GM19395 (cell line): ENCODE measurements around the gene NFATC2.

Experiments used
- ATAC-seq: cut with Tn5 transposase; IDR thresholded peaks from one replicate; pipeline ENCODE4 v1.9.1; 2021; ENCODE audit warnings: mild to moderate bottlenecking, moderate library complexity; ENCODE audit not compliant: unreplicated experiment

NFATC2 gene

GRCh38 chr20:51399006-51399890, 143.3 kb downstream of the NFATC2 start:
- ATAC-seq, result no peak

- ATAC-seq, result no peak
Observed at GRCh38 chr20:51398552-51398951, 144.0 kb downstream of the NFATC2 start.

GRCh38 chr20:51398083-51398482, 144.4 kb downstream of the NFATC2 start:
- ATAC-seq, result no peak

- no peak for ATAC-seq
Observed at GRCh38 chr20:51397137-51397536, 145.4 kb downstream of the NFATC2 start.

GRCh38 chr20:51396365-51396909, 146.1 kb downstream of the NFATC2 start:
- no peak for ATAC-seq

- ATAC-seq, result no peak
Observed at GRCh38 chr20:51394706-51395105, 147.8 kb downstream of the NFATC2 start.

GRCh38 chr20:51393571-51393970, 148.9 kb downstream of the NFATC2 start:
- ATAC-seq, result no peak

- no peak for ATAC-seq
Observed at GRCh38 chr20:51392614-51393186, 149.8 kb downstream of the NFATC2 start.

GRCh38 chr20:51391926-51392325, 150.6 kb downstream of the NFATC2 start:
- no peak for ATAC-seq

GRCh38 chr20:51389543-51390264, 152.8 kb downstream of the NFATC2 start:
- ATAC-seq, result no peak

- ATAC-seq, result no peak
Observed at GRCh38 chr20:51388756-51389542, 153.6 kb downstream of the NFATC2 start.

- no peak for ATAC-seq
Observed at GRCh38 chr20:51388227-51388626, 154.3 kb downstream of the NFATC2 start.

- no peak for ATAC-seq
Observed at GRCh38 chr20:51387125-51387875, 155.2 kb downstream of the NFATC2 start.

- ATAC-seq, result no peak
Observed at GRCh38 chr20:51386586-51386985, 155.9 kb downstream of the NFATC2 start.

GRCh38 chr20:51385646-51386530, 156.6 kb downstream of the NFATC2 start:
- ATAC-seq, result peak; percentile 56

- no peak for ATAC-seq
Observed at GRCh38 chr20:51384875-51385274, 157.6 kb downstream of the NFATC2 start.

GRCh38 chr20:51383891-51384510, 158.5 kb downstream of the NFATC2 start:
- ATAC-seq, result no peak

- ATAC-seq, result no peak
Observed at GRCh38 chr20:51382986-51383821, 159.3 kb downstream of the NFATC2 start.
